GM10266 (cell line): Measurements from ENCODE around the gene RASGRP4.
"Not testable (repeated sequence)": the region's sequence is repeated elsewhere in the genome, so short reads cannot be mapped to it uniquely, and the experiment has no call there.

Source experiments
- DNase-seq: peaks from one replicate; pipeline ENCODE4 v3.0.0; 2012; ENCODE audit errors: extremely low spot score
- TF ChIP-seq, protein P1 (sequence below): IDR thresholded peaks from 2 replicates; pipeline ENCODE4 v1.5.1; 2012; ENCODE audit warnings: mild to moderate bottlenecking, low read depth; ENCODE audit not compliant: control insufficient read depth, insufficient read depth; ENCODE audit errors: missing control alignments

Gene RASGRP4

GRCh38 chr19:38413416-38413815, 12.6 kb downstream of the RASGRP4 start:
- TF ChIP-seq, protein P1, sequence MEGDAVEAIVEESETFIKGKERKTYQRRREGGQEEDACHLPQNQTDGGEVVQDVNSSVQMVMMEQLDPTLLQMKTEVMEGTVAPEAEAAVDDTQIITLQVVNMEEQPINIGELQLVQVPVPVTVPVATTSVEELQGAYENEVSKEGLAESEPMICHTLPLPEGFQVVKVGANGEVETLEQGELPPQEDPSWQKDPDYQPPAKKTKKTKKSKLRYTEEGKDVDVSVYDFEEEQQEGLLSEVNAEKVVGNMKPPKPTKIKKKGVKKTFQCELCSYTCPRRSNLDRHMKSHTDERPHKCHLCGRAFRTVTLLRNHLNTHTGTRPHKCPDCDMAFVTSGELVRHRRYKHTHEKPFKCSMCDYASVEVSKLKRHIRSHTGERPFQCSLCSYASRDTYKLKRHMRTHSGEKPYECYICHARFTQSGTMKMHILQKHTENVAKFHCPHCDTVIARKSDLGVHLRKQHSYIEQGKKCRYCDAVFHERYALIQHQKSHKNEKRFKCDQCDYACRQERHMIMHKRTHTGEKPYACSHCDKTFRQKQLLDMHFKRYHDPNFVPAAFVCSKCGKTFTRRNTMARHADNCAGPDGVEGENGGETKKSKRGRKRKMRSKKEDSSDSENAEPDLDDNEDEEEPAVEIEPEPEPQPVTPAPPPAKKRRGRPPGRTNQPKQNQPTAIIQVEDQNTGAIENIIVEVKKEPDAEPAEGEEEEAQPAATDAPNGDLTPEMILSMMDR = no peak
- no peak for DNase-seq

DNA sequence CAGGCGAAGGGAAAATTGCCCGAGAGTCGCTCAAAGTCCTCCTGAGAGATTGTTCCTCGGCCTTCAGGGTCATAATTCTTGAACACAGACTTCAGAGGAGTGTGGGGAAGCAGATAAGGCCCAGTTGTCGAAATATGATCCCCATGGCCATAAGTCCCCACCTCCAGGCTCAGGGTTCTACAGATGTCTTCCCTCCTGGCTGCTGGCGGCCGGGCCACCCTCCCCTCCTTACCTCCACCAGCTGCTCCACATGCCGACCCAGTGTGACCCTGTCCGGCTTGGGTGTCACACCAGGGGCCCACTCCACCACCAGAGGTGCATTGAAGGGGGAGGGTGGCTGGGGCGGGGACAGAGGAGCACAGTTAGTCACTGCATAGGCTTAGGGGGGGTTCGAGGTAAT, 13.1 kb downstream of the RASGRP4 start:
- TF ChIP-seq, protein P1 = no peak
- no peak for DNase-seq

- TF ChIP-seq, protein P1 = no peak
- no peak for DNase-seq
Observed at GRCh38 chr19:38412491-38412890, 13.5 kb downstream of the RASGRP4 start.

- DNase-seq = not testable (repeated sequence)
Observed at GRCh38 chr19:38411898-38412297, 14.1 kb downstream of the RASGRP4 start.

- TF ChIP-seq, protein P1 = no peak
Observed at GRCh38 chr19:38411041-38411712, 14.8 kb downstream of the RASGRP4 start.

GRCh38 chr19:38410407-38410806, 15.6 kb downstream of the RASGRP4 start:
- DNase-seq = not testable (repeated sequence)

More at GRCh38 chr19:38411041-38411712, 14.8 kb downstream of the RASGRP4 start:
- no peak for DNase-seq

DNA sequence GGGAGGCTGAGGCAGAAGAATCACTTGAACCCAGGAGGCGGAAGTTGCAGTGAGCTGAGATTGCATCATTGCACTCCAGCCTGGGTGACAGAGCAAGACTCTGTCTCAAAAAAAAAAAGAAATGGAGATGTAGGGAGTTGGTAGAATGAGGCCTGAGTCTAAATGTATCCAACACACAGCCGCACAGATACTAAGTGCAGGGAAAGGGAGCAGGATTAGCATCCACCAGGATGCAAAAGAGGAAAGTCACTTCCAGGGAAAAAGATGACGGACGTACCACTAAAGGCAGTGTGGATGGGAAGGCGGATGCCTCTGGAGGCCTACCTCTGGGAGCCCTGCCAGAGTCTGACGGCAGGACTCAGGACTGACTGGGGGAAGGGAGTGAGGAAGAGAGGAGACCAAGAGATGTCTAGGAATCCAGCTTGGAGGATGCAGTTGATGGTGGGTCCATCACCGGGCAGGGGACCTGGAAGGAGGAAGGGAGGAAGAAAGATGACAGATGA, 16.3 kb downstream of the RASGRP4 start:
- TF ChIP-seq, protein P1 = no peak
- DNase-seq = no peak

- DNase-seq = no peak
- TF ChIP-seq, protein P1 = no peak
Observed at GRCh38 chr19:38405276-38405675, 20.7 kb downstream of the RASGRP4 start.
